Stimulated activated CD4-positive, alpha-beta T cell treated with anti-CD3 and anti-CD28 coated beads, TNF-alpha, amount 100 ng/mL, for 24 hours (primary cell): ENCODE measurements around the gene APOL6.
"Not testable (repeated sequence)": the region's sequence is repeated elsewhere in the genome, so short reads cannot be mapped to it uniquely, and the experiment has no call there.

ENCODE experiments used
- DNase-seq, 3 experiments: peaks; one replicate each; pipeline ENCODE4 v3.0.0-alpha.2; 2020; ENCODE audit warnings: low read depth in 3 of 3

APOL6 gene

DNA sequence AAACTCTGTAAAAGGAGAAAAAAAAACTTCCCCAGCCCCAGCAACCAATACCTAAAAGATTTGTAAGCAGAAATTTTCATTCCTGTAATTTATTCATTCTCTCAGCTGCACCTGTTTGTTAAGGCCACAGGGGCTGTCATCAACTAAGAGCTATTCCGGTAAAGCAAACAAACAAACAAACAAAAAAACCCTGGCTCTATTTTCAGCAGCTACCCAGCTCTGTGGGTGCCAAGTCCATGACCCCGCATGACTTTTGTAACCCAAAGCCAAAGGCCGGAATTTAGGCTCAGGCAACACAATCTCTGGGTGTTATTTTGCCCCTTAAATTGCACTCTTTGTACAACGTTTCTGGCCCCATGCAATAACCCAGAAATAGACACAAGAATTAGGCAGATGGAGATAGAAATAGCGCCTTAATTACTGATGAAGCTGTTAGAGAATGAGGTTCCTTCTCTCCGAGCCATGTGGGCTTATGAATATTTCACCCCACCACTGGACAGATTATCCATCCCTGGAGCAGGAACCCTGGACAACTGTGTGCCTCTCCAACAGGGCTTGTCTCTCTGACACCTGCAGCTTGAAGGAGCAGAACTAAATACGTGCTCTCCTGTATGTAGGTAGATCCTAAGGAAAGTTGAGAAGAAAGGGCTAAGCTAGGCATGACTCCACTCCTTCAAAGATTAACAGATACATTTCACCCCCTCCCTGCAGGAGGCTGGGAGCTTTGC, 29.4 kb downstream of the APOL6 start:
- no peak for DNase-seq

GRCh38 chr22:35678836-35679235, 30.6 kb downstream of the APOL6 start:
- no peak for DNase-seq

- peak; percentile 48 to 63 (median 49) for DNase-seq
These were observed 31.2 kb downstream of the APOL6 start for GRCh38 chr22:35679492-35679891.

GRCh38 chr22:35681454-35682052, 33.3 kb downstream of the APOL6 start:
- no peak for DNase-seq

- DNase-seq: no peak
These were observed 35.3 kb downstream of the APOL6 start for GRCh38 chr22:35683560-35683959.

- no peak for DNase-seq
These were observed 36.0 kb downstream of the APOL6 start for GRCh38 chr22:35684270-35684700.

DNA sequence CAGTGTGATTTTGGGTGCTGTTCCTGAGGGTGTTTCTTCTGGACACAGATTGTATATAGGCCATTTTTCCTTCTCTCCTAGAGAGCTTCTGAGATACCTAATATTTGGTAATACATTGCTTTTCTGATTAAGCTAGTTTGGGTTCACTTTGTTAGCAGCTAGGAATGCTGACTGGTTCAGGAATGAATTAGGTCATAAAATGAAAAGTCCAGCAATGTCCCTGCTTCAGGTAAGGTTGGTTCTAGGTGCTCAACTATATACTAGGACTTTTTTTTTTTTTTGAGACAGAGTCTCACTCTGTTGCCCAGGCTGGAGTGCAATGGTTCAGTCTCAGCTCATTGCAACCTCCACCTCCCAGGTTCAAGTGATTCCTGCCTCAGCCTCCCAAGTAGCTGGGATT, 36.5 kb downstream of the APOL6 start:
- no peak for DNase-seq

- DNase-seq: no peak
These were observed 37.5 kb downstream of the APOL6 start for GRCh38 chr22:35685731-35686130.

DNA sequence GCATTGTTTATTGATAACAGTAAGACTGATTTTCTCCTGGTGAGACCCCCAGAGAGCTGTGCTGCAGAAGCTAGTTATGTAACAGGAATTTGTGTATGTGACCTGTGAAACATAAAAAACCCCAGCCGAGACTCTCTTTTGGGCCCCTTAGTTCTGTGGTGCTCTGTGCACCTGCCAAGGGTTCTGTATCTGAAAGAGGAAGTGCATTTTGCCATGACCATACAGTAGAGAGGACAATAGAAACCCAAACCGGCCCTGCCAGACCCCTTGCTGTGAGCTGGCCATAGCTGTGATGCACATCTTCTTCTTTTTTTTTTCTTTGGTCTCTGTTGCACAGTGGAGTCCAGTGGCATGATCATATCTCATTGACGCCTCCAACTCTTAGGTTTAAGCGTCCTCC, 38.1 kb downstream of the APOL6 start:
- DNase-seq: no peak

DNA sequence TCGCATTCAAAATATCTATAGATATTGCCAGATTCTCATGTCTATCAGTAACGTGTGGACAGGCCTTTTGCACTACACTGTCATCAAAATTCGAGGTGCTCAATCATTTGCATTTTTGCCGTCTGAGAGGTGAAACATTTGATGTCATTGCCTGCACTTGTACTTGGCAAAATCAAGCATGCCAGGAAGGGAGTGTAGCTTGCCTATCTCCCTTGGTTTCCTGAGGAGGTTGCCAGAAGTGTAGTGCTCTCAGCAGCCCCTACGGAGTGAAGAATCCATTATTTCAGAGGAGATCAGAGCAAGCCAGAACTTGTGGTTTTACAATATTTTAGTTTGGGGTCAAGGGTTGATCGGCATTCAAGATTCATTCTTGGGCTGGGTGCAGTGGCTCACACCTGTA, 39.2 kb downstream of the APOL6 start:
- DNase-seq: no peak

GRCh38 chr22:35688913-35689675, 40.8 kb downstream of the APOL6 start:
- no peak for DNase-seq

DNA sequence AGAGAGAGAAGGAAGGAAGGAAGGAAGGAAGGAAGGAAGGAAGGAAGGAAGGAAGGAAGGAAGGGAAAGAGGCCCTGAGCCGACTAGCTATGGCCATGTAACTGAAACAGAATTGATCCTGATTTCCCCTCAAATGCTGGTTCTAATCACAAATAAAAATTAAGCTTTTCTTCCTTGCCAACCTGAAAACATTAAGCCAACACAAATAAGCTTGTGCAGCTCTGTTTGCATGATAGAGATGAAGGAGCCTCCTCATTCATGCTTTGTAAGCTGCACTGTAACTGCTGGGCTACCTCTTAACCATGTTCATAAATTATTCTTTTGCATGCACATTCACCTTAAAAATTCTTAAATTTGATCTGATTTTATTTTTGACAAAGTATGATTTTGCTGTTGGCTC, 41.8 kb downstream of the APOL6 start:
- no peak for DNase-seq

GRCh38 chr22:35695202-35695601, 47.0 kb downstream of the APOL6 start:
- DNase-seq: no peak

GRCh38 chr22:35697142-35697541, 48.9 kb downstream of the APOL6 start:
- DNase-seq: no peak

GRCh38 chr22:35699852-35700251, 51.6 kb downstream of the APOL6 start:
- not testable (repeated sequence) for DNase-seq

- DNase-seq: no peak
These were observed 55.8 kb downstream of the APOL6 start for GRCh38 chr22:35703861-35704584.

DNA sequence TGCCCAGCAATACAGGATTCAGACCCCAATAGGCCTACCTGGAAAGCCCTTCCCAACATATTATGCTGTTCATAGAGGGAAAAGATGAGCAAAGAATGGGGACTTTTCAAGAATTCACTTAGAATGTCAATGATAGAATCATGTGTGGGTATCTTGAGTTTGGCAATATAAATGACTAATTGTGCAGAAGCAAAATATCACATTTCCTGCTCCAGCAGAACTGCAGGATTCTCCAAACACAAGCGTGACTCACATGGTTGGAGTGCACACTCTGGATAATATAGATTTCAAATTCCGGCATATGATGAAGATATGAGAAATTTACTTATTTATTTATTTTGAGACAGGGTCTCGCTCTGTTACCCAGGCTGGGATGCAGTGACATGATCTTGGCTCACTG, 56.9 kb downstream of the APOL6 start:
- no peak for DNase-seq

DNA sequence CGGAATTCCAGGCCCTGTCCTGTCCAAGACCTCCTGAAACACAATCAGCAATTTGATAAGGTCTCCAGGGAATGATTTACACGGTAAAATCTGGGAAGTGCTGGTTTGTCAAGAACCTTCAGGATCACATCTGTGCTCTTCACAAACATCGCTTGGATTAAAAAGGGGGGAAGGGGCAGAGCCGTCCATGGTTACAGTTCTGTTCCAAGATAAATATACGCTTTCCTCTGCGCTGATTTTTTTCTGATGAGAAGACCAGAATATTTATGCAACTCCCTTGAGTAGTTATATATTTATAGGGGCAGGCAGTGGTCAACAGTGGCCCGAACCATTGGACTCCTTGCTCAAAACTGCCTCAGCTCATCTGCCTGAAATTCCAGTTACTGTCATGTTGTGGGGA, 60.2 kb downstream of the APOL6 start:
- no peak for DNase-seq

DNA sequence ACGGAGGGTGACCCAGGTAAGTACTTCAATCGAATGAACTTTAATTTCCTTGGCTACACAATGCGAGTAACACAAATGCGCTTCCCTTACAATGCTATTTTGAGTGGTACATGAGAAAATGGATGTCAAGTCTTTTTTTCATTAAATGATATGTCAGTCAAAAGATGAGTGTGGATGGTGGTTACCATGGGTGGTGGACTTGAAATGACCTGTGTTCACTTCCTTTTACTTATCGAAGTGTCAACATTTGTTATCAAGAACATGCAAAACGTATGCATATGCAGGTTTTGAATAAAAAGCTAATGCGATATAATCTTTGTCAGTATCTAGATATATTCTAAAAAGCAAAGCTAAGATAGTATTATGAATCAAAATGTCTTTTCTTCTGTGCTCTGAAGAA, 60.7 kb downstream of the APOL6 start:
- no peak for DNase-seq

DNA sequence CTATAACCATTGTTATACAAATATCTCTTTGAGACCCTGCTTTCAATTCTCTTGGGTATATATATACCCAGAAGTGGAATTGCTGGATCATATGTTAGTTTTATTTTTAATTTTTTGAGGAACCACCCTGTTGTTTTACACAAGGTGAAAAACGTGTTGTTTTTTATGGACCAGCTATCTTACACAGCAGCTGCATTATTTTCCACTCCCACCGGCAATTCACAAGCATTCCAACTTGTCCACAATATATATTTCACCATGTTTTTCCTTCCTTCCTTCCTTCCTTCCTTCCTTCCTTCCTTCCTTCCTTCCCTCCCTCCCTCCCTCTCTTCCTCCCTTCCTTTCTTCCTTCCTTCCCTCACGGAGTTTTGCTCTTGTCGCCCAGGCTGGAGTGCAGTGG, 63.1 kb downstream of the APOL6 start:
- no peak for DNase-seq

DNA sequence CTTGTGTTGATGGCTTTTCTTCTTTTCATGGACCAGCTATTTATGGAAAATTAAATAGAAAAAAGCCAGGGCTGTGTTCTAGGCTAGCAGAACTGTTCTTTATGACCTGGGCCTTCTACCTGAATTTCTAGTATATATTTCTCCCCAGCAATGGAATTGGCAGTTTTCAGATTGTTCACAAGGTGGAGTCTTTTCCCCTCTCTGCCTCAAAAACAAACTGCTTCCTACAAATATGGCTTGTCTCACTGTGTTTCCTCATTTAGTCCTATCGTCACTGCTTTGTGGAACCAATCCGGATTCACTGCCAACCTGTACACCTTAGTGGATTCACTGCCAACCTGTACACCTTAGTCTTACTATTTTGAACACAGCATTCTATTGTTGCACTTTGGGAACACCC, 64.4 kb downstream of the APOL6 start:
- no peak for DNase-seq

DNA sequence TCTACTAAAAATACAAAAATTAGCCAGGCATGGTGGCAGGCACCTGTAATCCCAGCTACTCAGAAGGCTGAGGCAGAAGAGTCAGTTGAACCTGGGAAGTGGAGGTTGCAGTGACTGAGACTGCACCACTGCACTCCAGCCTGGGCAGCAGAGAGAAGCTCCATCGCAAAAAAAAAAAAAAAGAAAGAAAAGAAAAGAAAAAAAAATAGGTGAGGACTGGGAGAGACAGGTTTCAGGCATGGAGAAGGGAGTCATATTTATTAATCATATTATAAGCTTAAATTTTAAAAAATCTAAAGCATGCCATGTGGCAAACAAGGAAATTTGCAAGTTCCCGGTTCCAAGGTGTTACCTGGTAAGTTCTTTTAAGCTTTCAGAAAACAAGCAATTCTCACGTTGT, 69.3 kb downstream of the APOL6 start, which contains the start of gene APOL5:
APOL5 (plus strand) TSS at position 301 of the 400 bp plus-strand sequence; CDS start at position 301, 0 bp downstream.
- no peak for DNase-seq
